Measurements from ENCODE around the gene NATD1. TPM values are rescaled to one million over a fixed set of nuclear protein-coding genes. Genes with fewer than 3 reads are reported as not detected.
A peak's percentile ranks its signal among the peaks of the same experiment; 100 is the strongest.

The NATD1 gene
- total and polyA plus RNA-seq, 2 experiments from 2014 or later = 2.1 to 8.1 TPM

GRCh38 chr17:21199856-21200255, 53.4 kb downstream of the NATD1 start (continued):
- no peak for TF ChIP-seq REST (IDR thresholded peaks at IDR 0.05; ENCODE audit: unreplicated experiment)
- TF ChIP-seq ZNF331 (CRISPR knock-in tag; IDR thresholded peaks at IDR 0.05; ENCODE audit: low read depth) = no peak
- TF ChIP-seq, protein P1, sequence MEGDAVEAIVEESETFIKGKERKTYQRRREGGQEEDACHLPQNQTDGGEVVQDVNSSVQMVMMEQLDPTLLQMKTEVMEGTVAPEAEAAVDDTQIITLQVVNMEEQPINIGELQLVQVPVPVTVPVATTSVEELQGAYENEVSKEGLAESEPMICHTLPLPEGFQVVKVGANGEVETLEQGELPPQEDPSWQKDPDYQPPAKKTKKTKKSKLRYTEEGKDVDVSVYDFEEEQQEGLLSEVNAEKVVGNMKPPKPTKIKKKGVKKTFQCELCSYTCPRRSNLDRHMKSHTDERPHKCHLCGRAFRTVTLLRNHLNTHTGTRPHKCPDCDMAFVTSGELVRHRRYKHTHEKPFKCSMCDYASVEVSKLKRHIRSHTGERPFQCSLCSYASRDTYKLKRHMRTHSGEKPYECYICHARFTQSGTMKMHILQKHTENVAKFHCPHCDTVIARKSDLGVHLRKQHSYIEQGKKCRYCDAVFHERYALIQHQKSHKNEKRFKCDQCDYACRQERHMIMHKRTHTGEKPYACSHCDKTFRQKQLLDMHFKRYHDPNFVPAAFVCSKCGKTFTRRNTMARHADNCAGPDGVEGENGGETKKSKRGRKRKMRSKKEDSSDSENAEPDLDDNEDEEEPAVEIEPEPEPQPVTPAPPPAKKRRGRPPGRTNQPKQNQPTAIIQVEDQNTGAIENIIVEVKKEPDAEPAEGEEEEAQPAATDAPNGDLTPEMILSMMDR (conservative IDR thresholded peaks at IDR 0.05; ENCODE audit: low read depth in 2 of 2) = no peak
- no peak for TF ChIP-seq ZNF114 (CRISPR knock-in tag; IDR thresholded peaks at IDR 0.05)
- no peak for TF ChIP-seq EZH2phosphoT487 (IDR thresholded peaks at IDR 0.05; ENCODE audit: unreplicated experiment)
- TF ChIP-seq JUNB (IDR thresholded peaks at IDR 0.05; ENCODE audit: unreplicated experiment) = no peak
- no peak for TF ChIP-seq STAT1 (IDR thresholded peaks at IDR 0.05; ENCODE audit: unreplicated experiment)
- TF ChIP-seq EZH2 (IDR thresholded peaks at IDR 0.05; ENCODE audit: low read depth, unreplicated experiment) = no peak

DNA sequence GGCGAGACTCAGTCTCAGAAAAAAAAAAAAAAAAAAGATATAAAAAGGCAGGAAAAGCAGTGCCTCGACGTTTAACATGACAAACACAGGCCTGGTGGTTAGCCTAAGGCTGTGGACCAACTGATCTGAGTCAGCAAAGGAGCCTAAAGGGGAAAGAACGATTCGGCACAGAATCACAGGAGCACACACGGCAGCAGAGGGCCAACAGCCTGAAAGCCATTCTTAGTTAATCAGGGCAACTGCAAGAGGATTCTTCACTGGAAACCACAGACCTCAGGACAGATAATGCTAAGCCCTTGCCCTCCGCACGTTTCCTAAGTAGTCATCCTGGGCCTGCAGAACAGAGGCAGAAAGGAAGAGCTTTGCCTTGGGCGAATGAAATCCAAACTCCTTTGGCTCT, 53.9 kb downstream of the NATD1 start:
- Mint-ChIP-seq H3K4me3 (peak overlapping the region; percentile 28; the same call in 1 of the 3 replicates), H3K27me3 (ENCODE audit: insufficient read depth, low read depth, poor library complexity) (peaks cover 4% of the 10 kb centered on the region)
- peak; percentile 74 for ATAC-seq

More for the DNA sequence above, 53.9 kb downstream of the NATD1 start:
- H3K27ac ChIP-seq (ENCODE audit: low read depth) = peak overlapping the region; percentile 98
- Mint-ChIP-seq H3K4me1 (peaks cover 46% of the 10 kb centered on the region), H3K36me3 (ENCODE audit: low read depth) (peaks cover 34% of the 10 kb centered on the region), H3K27ac (peak overlapping the region; percentile 90), H3K9me3 (no peaks in the 10 kb centered on the region)
- peaks cover 72% of the 10 kb centered on the region for H3K79me2 ChIP-seq (replicated peaks; ENCODE audit: insufficient read depth)
- H3K27me3 ChIP-seq (ENCODE audit: insufficient read depth) = no peaks in the 10 kb centered on the region
- H2AFZ ChIP-seq = no peak overlapping the region
- no peaks in the 10 kb centered on the region for H3K9me2 ChIP-seq (ENCODE audit: insufficient read depth)
- H3K4me2 ChIP-seq = peak overlapping the region; percentile 70
- TF ChIP-seq ETS1 (IDR thresholded peaks at IDR 0.05) (no peak), EZH2phosphoT487 (IDR thresholded peaks at IDR 0.05; ENCODE audit: unreplicated experiment) (no peak), JUNB (IDR thresholded peaks at IDR 0.05; ENCODE audit: unreplicated experiment) (no peak), ZNF114 (CRISPR knock-in tag; IDR thresholded peaks at IDR 0.05) (no peak), STAT1 (IDR thresholded peaks at IDR 0.05; ENCODE audit: unreplicated experiment) (no peak), POLR2AphosphoS5 (IDR thresholded peaks at IDR 0.05; ENCODE audit: low read depth) (no peak), ZNF331 (CRISPR knock-in tag; IDR thresholded peaks at IDR 0.05; ENCODE audit: low read depth) (no peak)
- TF ChIP-seq, protein P1 (conservative IDR thresholded peaks at IDR 0.05; ENCODE audit: low read depth in 2 of 2) = no peak
- DNase-seq (ENCODE audit: low spot score) = peak; percentile 78
- peaks cover 30% of the 10 kb centered on the region for H3F3A ChIP-seq (replicated peaks; ENCODE audit: low read depth)
- H3K4me3 ChIP-seq = peak overlapping the region; percentile 42
- H4K20me1 ChIP-seq (replicated peaks; ENCODE audit: insufficient read depth) = peaks cover 56% of the 10 kb centered on the region
- peaks cover 35% of the 10 kb centered on the region for H3K4me1 ChIP-seq (ENCODE audit: insufficient read depth)
- H3K36me3 ChIP-seq (ENCODE audit: insufficient read depth) = peaks cover 8% of the 10 kb centered on the region

All from GM23338 (cell line).